Upper lobe of right lung (tissue), 1 donor: ENCODE data around the gene ACRBP. TPM values are rescaled to one million over a fixed set of nuclear protein-coding genes. Genes with fewer than 3 reads are reported as not detected.

Experiments
- ATAC-seq: fragments of 200-7000 bp; cut with Tn5 transposase; one replicate; pipeline ENCODE4 v1.9.1; 2020; ENCODE audit warnings: mild to moderate bottlenecking, moderate library complexity
- DNase-seq: peaks from one replicate; pipeline ENCODE4 v3.0.0-alpha.2; 2020
- H3K27ac ChIP-seq: fragments of 200-600 bp; one replicate; pipeline ENCODE4 v1.8.0; 2022
- H3K27me3 ChIP-seq: fragments of 200-600 bp; one replicate; pipeline ENCODE4 v1.8.0; 2022; ENCODE audit warnings: mild to moderate bottlenecking
- H3K36me3 ChIP-seq: fragments of 200-600 bp; one replicate; pipeline ENCODE4 v1.8.0; 2022
- H3K4me1 ChIP-seq: fragments of 200-600 bp; one replicate; pipeline ENCODE4 v1.8.0; 2022
- H3K4me3 ChIP-seq: fragments of 200-600 bp; one replicate; pipeline ENCODE4 v1.8.0; 2022; ENCODE audit warnings: mild to moderate bottlenecking
- H3K9me3 ChIP-seq: fragments of 200-600 bp; one replicate; pipeline ENCODE4 v1.8.0; 2022
- intact Hi-C: fragments of 100-400 bp; cut with DNase I; formaldehyde crosslinking; loops from one replicate; pipeline ENCODE4 v1.11.0; 2022
- long read RNA-seq: library from polyadenylated mRNA; unstranded; transcript quantifications from one replicate; pipeline ENCODE4 v2.0.0, GENCODE V29; 2021
- total RNA-seq: library from RNA; stranded (reverse); fragmentation: NEBNext Ultra II Directional; extraction: Animal tissue kit (Norgen Biotek cat#: 25700); gene quantifications from one replicate; pipeline ENCODE4 v1.2.1, GENCODE V29; 2021
- TF ChIP-seq, protein P1 (sequence below): fragments of 200-600 bp; IDR thresholded peaks from one replicate; pipeline ENCODE4 v1.8.0; 2022; ENCODE audit warnings: antibody characterized with exemption
- donor health status: DM: no; HTN: yes; CAD: no; lungs with severe emphysema.

ACRBP gene
- 3.8 TPM for total RNA-seq
- long read RNA-seq, partial matches to known transcripts, result 0 of 7 reads
- long read RNA-seq, other reads (novel, unspliced or antisense), result 4 of 7 reads

DNA sequence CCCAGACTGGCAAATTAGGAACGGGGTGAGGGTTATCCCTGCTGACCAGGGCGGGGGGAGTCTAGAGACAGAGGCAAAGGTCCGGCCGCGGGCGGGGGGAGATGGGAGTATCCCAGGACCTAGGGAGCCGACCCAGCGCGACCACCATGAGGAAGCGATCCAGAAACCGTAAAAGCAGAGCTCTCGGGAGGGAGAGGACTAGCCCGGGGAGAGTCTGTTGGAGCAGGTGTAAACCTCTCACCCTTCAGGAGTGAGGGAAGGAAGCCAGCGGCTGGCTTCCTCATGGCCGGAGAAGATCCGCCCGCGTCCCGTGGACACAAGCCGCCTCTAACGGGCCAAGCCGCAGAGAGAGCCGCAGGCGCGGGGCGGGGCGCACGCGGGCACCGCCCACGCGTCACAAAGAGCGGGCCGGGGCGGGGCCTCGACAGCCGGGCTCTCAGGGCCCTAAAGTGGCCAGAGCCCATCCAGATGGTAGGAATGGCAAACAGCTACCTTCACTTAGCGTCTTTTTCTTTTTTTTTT lies at the start of gene ACRBP:
TSS of gene ACRBP (minus strand) at position 350 of the 522 bp plus-strand sequence. CDS start at position 284, 66 bp downstream.
- TF ChIP-seq, protein P1, sequence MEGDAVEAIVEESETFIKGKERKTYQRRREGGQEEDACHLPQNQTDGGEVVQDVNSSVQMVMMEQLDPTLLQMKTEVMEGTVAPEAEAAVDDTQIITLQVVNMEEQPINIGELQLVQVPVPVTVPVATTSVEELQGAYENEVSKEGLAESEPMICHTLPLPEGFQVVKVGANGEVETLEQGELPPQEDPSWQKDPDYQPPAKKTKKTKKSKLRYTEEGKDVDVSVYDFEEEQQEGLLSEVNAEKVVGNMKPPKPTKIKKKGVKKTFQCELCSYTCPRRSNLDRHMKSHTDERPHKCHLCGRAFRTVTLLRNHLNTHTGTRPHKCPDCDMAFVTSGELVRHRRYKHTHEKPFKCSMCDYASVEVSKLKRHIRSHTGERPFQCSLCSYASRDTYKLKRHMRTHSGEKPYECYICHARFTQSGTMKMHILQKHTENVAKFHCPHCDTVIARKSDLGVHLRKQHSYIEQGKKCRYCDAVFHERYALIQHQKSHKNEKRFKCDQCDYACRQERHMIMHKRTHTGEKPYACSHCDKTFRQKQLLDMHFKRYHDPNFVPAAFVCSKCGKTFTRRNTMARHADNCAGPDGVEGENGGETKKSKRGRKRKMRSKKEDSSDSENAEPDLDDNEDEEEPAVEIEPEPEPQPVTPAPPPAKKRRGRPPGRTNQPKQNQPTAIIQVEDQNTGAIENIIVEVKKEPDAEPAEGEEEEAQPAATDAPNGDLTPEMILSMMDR, result no peak
- H3K27me3 ChIP-seq, result no peaks in the 10 kb centered on the region
- H3K9me3 ChIP-seq, result no peaks in the 10 kb centered on the region
- peaks cover 37% of the 10 kb centered on the region for H3K36me3 ChIP-seq
- H3K27ac ChIP-seq, result peak within 1 kb of the TSS; percentile 63
- DNase-seq (peak; percentile 87), ATAC-seq (peak; percentile 91)
- intact Hi-C loops, result no loop called here
- H3K4me1 ChIP-seq, result no peaks in the 10 kb centered on the region
- H3K4me3 ChIP-seq, result peak within 1 kb of the TSS; percentile 53

- ATAC-seq (no peak), DNase-seq (no peak)
- intact Hi-C loops, result no loop called here
- no peak overlapping the region for H3K27ac ChIP-seq
- no peaks in the 10 kb centered on the region for H3K36me3 ChIP-seq
- H3K27me3 ChIP-seq, result peaks cover 23% of the 10 kb centered on the region
- H3K4me3 ChIP-seq, result no peak overlapping the region
- H3K4me1 ChIP-seq, result peaks cover 10% of the 10 kb centered on the region
- TF ChIP-seq, protein P1, result no peak
- H3K9me3 ChIP-seq, result no peaks in the 10 kb centered on the region
These were observed 48.2 kb upstream of the ACRBP start for GRCh38 chr12:6695313-6696045.

DNA sequence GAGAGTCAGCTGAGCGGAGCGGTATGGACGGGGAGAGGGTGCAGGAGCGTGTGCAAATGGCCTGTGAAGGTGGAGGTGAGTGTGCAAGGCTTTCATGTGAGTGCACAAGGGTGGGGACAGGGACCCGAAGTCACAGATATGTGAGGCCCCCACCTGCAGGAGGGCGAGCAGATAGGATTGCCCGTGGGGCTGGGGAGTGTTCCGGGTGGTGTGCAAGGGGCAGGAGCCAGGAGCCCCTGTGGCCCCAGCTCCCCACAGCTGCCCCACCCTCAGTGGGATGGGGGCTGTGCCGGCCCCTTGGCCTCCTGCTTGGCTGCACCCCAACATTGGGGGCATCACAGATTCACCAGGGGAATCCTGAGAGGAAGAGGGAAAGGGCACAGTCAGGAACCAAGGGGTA lies 47.5 kb upstream of the ACRBP start:
- DNase-seq, result no peak
- peaks cover 10% of the 10 kb centered on the region for H3K4me1 ChIP-seq
- TF ChIP-seq, protein P1, result no peak
- H3K36me3 ChIP-seq, result no peaks in the 10 kb centered on the region
- intact Hi-C loops, result no loop called here
- ATAC-seq, result no peak
- no peak overlapping the region for H3K4me3 ChIP-seq
- H3K27me3 ChIP-seq, result peaks cover 15% of the 10 kb centered on the region
- H3K9me3 ChIP-seq, result no peaks in the 10 kb centered on the region
- no peak overlapping the region for H3K27ac ChIP-seq

GRCh38 chr12:6693832-6694355 lies 46.7 kb upstream of the ACRBP start:
- no peak overlapping the region for H3K27ac ChIP-seq
- TF ChIP-seq, protein P1, result no peak
- intact Hi-C loops, result no loop called here
- no peak for DNase-seq
- no peaks in the 10 kb centered on the region for H3K36me3 ChIP-seq
- no peak overlapping the region for H3K4me3 ChIP-seq
- peaks cover 8% of the 10 kb centered on the region for H3K27me3 ChIP-seq
- H3K4me1 ChIP-seq, result peaks cover 10% of the 10 kb centered on the region
- no peak for ATAC-seq
- no peaks in the 10 kb centered on the region for H3K9me3 ChIP-seq

- H3K9me3 ChIP-seq, result no peaks in the 10 kb centered on the region
- DNase-seq, result no peak
- intact Hi-C loops, result no loop called here
- H3K27ac ChIP-seq, result no peak overlapping the region
- H3K36me3 ChIP-seq, result no peaks in the 10 kb centered on the region
- H3K4me3 ChIP-seq, result no peak overlapping the region
- no peaks in the 10 kb centered on the region for H3K27me3 ChIP-seq
- TF ChIP-seq, protein P1, result no peak
- no peak for ATAC-seq
- H3K4me1 ChIP-seq, result peaks cover 13% of the 10 kb centered on the region
These were observed 45.7 kb upstream of the ACRBP start for GRCh38 chr12:6692888-6693287.
